ENCODE results near the gene RESF1.
"Not testable (repeated sequence)": the region's sequence is repeated elsewhere in the genome, so short reads cannot be mapped to it uniquely, and the experiment has no call there.

RESF1 gene, protein sequence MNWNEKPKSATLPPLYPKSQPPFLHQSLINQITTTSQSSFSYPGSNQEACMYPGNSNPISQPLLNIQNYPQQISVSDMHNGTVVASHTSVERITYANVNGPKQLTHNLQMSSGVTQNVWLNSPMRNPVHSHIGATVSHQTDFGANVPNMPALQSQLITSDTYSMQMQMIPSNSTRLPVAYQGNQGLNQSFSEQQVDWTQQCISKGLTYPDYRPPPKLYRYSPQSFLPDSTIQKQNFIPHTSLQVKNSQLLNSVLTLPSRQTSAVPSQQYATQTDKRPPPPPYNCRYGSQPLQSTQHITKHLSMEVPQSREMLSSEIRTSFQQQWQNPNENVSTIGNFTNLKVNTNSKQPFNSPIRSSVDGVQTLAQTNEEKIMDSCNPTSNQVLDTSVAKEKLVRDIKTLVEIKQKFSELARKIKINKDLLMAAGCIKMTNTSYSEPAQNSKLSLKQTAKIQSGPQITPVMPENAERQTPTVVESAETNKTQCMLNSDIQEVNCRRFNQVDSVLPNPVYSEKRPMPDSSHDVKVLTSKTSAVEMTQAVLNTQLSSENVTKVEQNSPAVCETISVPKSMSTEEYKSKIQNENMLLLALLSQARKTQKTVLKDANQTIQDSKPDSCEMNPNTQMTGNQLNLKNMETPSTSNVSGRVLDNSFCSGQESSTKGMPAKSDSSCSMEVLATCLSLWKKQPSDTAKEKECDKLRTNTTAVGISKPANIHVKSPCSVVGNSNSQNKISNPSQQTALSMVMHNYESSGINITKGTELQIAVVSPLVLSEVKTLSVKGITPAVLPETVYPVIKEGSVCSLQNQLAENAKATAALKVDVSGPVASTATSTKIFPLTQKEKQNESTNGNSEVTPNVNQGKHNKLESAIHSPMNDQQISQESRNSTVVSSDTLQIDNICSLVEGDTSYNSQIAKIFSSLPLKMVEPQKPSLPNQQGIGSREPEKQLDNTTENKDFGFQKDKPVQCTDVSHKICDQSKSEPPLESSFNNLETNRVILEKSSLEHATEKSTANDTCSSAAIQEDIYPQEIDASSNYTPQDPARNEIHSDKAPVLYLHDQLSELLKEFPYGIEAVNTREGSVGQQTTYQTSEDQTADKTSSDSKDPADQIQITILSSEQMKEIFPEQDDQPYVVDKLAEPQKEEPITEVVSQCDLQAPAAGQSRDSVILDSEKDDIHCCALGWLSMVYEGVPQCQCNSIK (N-terminal part only)

DNA sequence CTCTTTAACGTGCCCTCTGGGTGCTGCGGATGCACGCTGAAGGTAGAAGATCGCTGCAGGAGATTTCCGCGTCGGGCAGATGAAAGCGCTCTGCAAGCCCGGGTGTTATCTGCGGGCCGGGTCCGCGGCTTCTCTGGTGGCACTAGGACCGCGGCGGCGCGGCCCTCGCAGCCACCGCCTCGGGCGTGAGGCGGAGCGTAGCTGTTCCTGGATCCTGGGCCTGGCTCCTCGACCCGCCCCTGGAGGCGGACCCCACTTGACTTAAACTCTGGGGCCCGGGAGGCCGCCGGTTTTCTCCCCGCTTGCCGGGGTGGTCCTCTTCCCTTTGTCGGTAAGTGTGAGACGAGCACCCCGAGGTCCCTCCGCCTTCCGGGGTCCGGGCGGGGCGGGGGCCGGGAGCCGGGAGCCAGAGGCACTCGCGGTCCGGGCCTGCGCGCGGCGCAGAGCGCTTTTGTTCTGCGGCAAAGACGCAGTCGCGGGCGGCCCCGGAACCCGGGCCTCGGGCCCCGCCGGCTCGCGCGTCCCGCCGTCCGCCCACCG is at the start of gene RESF1:
RESF1 (plus strand) TSS at position 255 of the 540 bp plus-strand sequence. CDS start 21,541 bp downstream, outside the sequence.
- no peak for FAIRE-seq

DNA sequence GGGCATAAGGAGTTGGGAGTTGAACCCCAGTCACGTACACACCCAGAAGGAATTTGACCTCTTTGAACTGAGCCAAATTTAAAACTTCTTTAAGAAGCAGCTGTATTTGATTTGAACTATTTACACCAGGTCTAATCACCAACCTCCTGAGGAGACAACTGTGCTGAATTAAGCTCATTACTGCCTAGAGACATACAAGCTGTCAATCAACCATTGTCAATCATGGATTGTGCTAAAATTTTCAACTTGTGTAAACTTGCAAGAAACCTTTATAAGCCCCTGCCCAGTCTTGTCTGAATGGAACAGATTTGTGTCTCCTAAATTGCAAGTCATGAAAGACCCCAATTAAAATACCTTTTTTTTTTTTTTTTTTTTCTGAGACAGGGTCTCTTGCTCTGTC is 44.3 kb upstream of the RESF1 start:
- no peak for FAIRE-seq

DNA sequence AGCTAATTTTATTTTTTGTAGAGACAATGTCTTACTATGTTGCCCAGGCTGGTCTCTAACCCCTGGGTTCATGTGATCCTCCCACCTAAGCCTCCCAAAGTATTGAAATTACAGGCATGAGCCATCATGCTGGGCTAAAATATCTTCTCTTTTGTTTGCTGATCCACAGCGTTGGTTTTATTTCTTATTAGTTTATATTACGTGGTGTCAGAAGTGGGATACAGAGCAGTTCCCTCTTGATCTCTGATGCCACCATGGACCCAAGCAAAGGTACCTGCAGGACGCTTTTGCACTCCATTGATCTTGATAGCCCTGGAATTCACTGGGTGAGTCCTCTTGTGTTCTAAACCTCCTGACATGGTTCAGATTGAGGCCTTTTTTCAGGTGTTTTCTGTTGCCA is 43.8 kb upstream of the RESF1 start:
- no peak for FAIRE-seq

DNA sequence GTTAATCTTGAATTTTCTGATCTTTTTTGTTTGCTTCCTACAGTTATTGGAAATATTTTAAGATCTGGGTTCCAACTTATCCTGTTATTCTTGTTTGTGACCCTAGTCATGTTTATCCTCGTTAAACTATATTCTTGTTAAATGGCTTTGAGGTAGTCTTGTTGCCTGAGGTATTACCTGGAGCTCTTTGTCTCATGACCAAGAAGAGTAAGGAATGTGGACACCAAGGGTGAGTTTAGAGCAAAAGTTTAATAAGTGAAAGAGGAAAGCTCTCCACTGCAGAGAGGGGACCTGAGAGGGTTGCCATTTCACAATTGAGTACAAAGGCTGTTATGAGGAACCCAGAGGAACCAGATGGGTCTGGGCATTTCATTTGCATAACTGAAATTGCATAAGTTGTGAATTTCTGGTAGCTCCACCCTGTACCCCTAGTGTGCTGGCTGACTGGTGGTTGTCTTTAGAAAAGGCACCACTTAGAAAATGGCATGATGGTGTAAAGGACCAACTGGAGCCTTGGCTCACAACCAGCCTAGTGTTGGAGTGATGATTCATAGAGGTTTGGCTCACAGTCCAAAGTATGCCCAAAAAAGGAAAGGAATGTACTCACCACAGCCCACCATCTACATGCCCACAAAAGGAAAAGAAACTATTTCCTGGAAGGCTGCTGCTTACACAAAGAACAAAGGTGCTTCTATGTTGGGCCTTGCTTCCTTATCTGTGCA is 36.7 kb upstream of the RESF1 start:
- no peak for FAIRE-seq

DNA sequence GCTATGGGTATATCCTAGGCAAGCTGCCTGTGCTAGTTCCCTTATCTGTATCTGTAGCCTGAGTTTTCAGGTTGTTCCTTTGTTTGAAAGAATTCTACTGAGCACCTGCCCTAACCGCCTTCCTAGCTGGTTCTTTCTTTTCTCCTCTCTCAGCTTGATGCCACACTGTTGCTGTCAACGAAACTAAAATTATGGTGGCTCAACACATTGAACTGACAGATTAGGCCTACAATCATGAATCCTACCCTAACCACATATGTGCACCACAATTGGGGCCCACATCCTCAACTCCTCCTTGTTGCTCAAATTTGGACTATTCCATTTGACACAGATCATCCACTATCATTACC is 36.2 kb upstream of the RESF1 start:
- no peak for FAIRE-seq

DNA sequence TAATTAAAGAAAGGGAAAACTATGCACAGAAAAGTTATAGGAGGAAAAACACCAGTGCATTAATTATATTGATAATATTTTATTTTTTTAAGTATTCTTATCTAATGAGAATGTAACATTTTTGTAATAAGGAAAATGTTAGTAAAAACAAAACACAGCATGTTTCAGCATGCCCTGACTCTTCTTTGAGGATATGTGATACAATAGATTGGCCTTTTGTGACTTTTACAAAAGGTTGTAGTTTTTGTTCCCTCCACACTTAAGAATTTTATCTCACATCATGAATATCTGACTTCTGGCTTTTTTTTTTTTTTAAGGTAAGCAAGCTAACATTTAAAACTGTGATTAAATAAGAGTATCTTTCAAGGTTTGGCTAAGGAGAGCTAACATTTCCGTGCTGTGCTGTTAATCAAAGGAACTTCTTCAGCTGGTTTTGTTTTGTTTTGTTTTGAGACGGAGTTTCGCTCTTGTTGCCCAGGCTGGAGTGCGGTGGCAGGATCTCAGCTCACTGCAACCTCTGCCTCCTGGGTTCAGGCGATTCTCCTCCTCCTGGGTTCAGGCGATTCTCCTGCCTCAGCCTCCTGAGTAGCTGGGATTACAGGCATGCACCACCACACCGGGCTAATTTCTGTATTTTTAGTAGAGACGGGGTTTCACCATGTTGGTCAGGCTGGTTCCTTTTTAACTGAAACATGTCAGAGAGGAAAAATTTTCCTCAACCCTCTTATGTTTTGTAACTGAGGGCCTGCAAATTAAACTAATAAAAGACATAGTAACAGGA is 30.8 kb upstream of the RESF1 start:
- no peak for FAIRE-seq

DNA sequence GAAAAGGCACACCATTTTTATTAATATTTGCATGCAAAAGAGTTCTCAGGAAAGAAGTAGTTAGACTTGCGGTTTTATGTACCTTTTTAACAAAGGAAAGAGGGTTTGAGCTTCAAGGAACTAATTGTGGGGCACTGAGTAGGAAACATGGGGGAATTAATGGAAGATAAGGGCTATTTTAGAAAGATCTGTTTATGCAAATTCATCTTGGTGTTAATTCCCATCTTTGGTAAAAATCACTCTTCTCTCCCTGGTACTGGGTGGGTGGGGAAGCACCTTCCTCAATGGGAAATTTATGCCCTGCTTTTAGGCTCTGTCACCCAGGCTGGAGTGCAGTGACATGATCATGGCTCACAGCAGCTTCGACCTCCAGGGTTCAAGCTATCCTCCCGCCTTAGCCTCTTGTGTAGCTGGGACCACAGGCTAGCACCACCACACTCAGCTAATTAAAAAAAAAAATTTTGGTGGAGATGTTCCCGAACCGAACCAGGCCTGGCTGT is 30.1 kb upstream of the RESF1 start:
- no peak for FAIRE-seq

DNA sequence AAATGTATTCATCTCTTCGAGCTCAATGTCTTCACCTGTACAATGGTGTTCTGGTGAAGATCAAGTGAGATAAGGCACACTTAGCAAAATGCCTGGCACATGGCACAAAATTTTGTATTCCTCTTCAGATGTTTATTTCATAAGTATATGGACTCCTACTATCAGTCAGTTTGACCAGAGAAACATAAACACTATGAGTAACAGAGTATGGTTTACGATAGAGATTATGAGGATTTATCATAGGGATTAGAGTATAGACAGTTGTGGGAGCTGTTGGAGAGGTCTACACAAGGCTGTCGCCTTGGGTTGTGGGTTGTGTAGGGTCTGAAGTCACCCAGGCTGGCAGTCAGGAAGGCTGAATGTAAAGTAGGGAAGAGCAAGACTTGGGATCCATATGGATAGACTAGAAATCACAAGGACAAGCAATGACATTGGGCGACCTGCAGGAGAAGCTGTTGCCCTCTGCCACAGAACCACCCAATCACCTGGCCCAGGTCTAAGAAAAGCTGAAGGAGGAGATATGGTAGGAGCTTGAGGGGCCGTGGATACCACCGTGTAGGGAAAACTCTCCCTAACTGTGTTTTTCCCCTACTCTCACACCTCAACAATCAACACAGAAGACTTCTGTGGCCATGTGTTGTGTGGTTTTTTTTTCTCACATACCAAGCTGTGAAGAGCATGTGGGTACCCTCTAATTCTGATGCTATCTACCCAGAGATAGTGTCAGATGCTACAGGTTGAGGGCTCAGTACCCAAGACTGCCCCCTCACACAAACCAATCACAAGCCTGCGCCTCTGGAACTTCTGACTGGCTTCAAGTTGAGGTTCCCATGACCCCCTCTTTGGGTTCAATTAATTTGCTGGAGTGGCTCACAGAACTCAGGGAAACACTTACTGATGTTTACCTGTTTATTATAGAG is 27.2 kb upstream of the RESF1 start:
- no peak for FAIRE-seq

DNA sequence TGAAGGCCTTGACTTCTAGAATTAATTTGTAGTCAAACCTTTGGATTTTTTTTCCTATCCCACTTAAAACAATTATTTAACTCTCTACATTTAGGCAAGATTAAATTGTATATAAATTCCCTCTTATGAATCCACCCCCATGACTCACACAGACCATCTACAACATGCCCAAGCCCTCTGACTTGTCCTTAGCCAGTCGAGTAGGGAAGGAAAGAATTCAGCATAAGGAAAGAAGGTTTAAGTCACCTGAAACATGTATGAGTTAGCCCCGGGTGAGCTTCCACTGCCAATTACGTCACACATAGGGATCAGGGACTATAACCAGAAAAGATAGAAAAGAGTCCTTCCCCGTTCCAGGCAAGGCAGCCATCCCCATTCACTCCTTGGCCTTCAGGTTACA is 14.9 kb upstream of the RESF1 start:
- no peak for FAIRE-seq

DNA sequence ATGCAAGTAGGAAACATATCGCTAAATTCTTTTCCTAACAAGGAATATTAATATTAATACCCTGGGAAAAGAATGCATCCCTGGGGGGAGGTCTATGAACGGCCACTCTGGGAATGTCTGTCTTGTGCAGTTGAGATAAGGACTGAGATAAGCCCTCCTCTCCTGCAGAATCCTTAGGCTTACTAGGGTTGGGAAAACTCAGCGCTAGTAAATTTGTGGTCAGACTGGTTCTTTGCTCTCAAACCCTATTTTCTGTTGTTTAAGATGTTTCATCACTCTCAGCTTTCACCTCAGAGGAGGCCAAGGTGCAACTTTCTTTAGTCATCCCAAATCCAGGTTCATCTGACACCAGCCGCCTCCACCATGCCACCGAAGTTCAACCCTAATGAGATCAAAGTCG is 11.2 kb upstream of the RESF1 start:
- no peak for FAIRE-seq

DNA sequence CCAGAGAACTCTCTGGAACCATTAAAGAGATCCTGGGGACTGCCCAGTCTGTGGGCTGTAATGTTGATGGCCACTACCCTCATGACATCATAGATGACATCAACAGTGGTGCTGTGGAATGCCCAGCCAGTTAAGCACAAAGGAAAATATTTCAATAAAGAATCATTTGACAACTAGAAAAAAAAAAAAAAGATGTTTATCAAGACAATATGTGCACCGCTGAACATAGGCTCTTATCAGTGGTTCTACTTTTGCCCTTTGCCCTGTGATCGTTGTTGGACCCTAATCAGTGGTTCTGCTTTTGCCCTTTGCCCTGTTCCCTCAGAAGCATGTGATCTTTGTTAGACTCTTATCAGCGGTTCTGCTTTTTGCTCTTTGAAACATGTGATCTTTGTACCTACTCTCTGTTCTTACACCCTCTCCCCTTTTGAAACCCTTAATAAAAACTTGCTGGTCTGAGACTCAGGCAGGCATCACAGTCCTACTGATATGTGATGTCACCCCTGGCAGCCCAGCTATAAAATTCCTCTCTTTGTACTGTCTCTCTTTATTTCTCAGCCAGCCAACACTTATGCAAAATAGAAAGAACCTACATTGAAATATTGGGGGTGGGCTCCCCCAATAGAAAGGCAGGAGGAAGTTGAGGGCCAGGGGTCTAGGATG is 10.4 kb upstream of the RESF1 start:
- FAIRE-seq, result not testable (repeated sequence)

DNA sequence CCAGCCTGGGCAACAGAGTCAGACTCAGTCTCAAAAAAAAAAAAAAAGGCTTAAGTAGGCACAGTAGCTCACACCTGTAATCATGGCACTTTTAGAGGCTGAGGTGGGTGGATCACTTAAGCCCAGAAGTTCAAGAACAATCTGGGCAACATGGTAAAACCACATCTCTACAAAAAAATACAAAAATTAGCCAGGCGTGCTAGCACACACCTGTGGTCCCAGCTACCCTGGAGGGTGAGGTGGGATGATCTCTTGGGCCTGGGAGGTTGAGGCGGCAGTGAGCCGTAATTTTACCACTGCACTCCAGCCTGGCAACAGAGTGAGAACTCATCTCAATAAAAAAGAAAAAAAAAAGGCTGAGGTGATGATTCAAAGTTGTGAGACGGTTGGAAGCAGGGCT is 9.1 kb upstream of the RESF1 start:
- FAIRE-seq, result no peak

DNA sequence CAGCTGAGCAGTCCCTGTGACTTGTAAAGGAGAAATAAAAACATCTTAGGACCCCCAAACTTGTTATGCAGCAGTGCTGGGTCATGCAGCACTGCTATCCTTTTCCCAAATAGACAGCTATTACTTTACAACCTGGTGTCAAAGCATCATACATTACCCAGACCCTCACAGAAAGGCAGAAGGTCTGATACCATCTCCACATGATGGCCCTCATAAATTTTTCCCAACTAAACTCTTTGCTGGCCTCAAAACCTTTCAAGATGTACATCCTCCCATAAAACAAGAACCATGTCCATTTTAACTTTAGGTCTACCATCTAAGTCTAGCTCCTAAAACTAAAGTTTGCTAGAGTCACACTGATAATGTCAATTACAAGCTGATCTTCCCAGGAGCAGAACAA is 8.7 kb upstream of the RESF1 start:
- no peak for FAIRE-seq

DNA sequence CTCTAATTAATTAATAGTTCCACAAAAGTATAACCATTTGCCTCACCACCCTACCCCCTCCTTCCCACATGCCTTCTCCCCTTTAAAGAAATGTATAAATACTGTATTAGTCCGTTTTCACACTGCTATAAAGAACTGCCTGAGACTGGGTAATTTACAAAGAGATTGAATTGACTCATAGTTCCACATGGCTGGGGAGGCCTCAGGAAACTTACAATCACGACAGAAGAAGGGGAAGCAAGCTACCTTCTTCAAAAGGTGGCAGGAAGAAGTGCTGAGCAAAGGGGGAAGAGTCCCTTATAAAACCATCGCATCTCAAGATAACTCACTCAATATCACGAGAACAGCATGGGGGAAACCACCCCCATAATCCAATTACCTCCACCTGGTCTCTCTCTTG is 8.2 kb upstream of the RESF1 start:
- no peak for FAIRE-seq

DNA sequence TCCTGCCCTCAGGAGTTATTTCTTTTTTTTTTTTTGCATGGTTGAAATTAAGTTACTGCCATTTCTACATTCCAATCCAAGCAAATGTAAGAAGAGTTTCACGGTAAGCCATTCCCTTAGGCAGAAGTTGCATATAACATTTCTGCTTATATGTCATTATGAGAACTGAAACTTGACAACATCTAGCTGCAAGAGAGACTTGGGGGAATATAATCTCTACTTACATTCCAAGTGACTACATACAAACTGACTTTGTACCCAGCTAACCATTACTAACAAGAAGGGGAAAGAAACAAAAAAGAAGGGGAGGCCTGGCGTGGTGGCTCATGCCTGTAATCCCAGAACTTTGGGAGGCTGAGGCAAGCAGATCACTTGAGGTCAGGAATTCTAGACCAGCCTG is 7.3 kb upstream of the RESF1 start:
- FAIRE-seq, result no peak

DNA sequence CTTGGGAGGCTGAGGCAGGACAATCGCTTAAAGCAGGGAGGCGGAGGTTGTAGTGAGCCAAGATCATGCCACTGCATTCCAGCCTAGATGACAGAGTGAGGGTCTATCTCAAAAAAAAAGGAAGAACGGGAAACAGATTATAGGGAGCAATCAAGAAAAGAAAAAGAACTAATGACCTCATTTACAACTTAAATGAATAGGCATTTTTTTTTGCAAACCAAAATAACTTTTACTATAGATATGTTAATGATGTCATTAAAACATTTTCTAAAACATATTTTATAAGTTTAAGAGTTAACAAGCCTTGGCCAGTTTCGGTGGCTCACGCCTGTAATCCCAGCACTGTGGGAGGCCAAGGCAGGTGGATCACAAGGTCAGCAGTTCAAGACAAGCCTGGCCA is 6.8 kb upstream of the RESF1 start:
- no peak for FAIRE-seq

DNA sequence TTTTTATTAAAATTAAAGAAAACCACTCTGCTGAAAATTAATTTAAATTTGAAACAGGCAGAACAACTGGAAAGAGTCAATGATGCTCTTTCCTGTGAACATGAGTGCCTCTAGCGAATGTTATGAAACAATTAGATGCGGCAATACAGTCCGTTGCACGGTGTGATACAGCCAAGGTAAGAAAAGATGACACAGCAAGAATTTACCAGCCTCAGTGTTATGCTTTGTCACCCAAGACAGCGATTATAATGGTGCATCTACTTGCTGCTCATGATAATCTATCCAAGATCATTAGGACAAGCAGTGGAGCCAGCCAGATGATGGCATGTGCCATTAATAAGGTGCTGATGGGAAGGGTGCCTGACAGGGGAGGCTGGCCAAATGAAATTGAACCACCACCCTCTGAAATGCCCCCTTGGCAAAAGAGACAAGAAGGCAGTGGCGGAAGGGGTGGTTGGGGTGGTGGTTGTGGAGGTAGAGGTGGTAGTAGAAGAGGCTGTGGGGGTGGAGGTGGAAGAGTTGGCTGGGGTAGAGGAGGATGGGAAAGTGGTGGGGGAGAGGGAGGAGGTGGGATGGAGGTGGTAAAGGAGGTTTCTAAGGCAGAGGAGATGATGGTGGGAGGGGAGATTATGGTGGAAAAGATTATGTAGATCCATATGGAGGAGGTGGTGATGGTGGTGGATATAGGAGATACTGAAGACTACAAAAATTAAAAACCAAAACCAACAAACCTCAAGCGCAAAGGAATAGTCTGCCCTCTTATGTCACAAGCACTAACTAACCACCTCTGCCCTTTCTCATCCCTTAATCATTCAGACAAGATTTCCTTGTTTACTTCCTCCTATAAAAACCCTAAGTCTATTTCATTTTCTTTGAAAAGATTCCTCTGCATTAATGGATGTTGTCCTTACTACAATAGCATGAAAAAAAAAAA is 4.0 kb upstream of the RESF1 start:
- FAIRE-seq, result no peak

DNA sequence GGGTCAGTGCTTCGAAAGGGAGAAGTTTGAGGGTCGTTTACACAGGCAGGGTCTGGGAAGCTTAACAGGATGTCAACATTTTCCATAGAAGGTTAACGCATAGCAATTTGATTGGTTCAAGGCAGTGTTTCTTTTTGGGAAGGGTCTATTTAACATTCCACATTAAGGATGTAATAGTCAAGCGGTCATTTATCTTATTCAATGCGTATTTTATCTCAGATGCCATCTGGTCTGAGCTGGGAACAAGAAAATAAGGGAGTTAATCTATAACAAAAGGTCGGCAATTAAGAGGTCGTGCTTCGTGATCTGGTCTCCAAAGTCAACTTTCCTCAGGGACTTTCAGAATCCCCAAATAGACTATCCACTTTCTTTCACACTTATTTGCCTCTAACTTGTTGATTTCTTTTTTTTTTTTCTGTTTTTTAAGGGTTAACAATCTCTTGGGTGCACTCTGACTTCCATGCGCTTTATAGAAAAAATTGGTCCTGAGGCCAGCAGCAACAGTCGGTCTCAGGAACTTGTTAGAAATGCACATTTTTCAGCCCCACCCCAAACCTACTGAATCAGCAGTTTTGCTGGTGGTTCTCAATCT is 550 bp upstream of the RESF1 start:
- FAIRE-seq, result no peak

Measured in islet of Langerhans (tissue), 1 donor.